Muscle layer of colon (tissue), 2 donors: ENCODE measurements around the gene NPAS2.

Source experiments
- H3K27ac ChIP-seq: one replicate; pipeline ENCODE4 v1.7.0; 2013; ENCODE audit warnings: low read depth, mild to moderate bottlenecking, low read length, moderate library complexity
- H3K27me3 ChIP-seq, 2 donors: one replicate each; pipeline ENCODE4 v1.7.0; 2013; ENCODE audit warnings: low read length in 2 of 2, mild to moderate bottlenecking in 2 of 2; ENCODE audit not compliant: insufficient read depth in 2 of 2, control insufficient read depth in 1 of 2
- H3K36me3 ChIP-seq: one replicate; pipeline ENCODE4 v1.7.0; 2013; ENCODE audit warnings: mild to moderate bottlenecking, low read length; ENCODE audit not compliant: insufficient read depth
- H3K4me1 ChIP-seq: one replicate; pipeline ENCODE4 v1.7.0; 2013; ENCODE audit warnings: mild to moderate bottlenecking, low read length; ENCODE audit not compliant: insufficient read depth
- H3K4me3 ChIP-seq, 2 donors: one replicate each; pipeline ENCODE4 v1.7.0; 2013; ENCODE audit warnings: low read length in 2 of 2, low read depth in 1 of 2, mild to moderate bottlenecking in 1 of 2, moderate library complexity in 1 of 2
- H3K9ac ChIP-seq: one replicate; pipeline ENCODE4 v1.7.0; 2013; ENCODE audit warnings: low read length
- H3K9me3 ChIP-seq: one replicate; pipeline ENCODE4 v1.7.0; 2013; ENCODE audit warnings: mild to moderate bottlenecking, low read length
- donor health status: abdominal sarcoma.
- donor health status: Adenocarcinoma of cecum.

NPAS2 gene

DNA sequence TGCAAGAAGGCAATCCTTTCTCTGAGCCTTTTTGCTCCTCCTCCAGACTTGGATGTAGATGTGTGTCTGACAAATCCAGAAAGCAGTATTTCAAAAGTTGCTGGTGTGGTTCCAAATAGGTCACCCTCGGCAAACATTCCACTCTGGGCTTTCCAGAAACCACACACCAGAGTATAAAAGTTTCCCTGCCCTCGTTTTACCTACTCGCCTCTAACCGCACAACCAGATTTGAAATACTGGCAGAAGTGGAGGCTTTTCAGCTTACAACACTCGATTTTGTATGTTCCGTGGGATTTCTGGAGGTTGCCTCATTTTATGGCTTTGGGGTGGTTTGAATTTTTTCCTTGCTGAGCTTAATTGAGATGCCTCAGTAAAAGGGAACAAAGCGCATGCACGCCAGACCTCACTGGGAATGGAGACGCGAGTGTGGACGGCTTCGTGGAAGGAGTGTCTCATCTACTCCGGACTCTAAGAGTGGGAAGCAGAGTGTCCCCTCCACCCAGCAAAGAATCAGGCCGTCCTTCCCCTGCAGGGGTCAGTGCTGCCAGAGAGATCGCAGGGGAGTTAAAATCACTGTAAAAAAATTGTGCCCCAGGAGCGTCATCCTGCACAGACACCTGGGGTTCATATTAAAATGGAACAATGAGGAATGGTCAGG, 138.2 kb downstream of the NPAS2 start:
- H3K4me3 ChIP-seq = no peak overlapping the region
- no peaks in the 10 kb centered on the region for H3K27me3 ChIP-seq
- no peak overlapping the region for H3K9ac ChIP-seq

DNA sequence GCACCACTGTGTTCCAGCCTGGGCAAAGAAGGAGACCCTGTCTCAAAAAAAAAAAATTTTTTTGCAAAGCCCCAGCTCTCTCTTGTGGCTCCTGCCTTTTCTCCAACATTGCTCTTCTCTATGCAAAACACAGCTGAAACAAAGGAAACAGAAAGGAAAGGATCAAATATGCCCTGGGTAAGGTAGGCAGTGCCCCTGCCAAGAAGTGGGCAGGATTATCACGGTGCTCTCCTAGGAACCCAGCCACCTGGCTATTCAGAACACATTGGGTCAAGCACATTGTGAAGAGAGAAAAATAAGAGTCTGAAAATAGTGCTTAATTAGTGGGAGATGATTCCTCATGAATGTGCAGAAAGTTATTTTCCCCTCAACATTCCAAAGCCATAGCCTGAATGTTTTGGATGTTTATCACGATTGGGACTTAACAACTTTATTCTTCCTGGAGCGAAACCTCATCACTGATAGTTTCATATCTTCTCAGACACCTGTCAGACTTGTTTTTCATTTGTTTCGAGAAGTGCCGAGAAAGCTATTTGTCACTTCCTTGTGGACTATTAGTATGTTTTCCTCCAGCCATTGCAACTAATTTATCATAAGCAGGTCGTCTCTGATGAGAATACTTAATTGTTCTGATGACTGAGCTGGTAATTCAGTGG, 139.4 kb downstream of the NPAS2 start:
- H3K36me3 ChIP-seq = no peaks in the 10 kb centered on the region

More for the DNA sequence above, 138.2 kb downstream of the NPAS2 start:
- Histone ChIP-seq H3K27ac (no peak overlapping the region), H3K4me1 (peaks cover 7% of the 10 kb centered on the region), H3K36me3 (no peaks in the 10 kb centered on the region), H3K9me3 (no peaks in the 10 kb centered on the region)

DNA sequence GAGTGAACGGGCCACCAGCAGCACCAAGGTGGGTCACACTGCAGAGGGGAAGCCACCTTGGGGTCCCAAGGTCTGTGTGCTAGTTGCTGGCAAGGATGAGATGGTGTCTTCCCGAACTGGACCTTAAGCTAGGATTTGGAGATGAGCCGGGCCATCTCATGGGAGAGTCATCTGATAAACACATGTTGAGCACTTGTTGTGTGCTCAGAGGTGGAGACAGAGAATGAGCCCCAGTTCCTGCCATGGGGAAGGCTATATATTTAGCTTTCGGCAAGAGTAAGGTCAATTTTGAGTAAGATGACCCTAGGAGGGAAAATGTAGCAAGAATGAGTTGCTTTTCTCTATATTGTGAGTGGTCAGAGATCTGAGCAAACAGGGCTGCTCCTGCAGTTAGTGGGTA, 140.7 kb downstream of the NPAS2 start:
- Histone ChIP-seq H3K4me3 (no peak overlapping the region), H3K27me3 (no peaks in the 10 kb centered on the region), H3K36me3 (peaks cover 4% of the 10 kb centered on the region), H3K27ac (no peak overlapping the region), H3K9ac (no peak overlapping the region), H3K9me3 (no peaks in the 10 kb centered on the region), H3K4me1 (peaks cover 7% of the 10 kb centered on the region)

More for the DNA sequence above, 139.4 kb downstream of the NPAS2 start:
- no peaks in the 10 kb centered on the region for H3K9me3 ChIP-seq
- peaks cover 7% of the 10 kb centered on the region for H3K4me1 ChIP-seq
- H3K9ac ChIP-seq = no peak overlapping the region
- no peaks in the 10 kb centered on the region for H3K27me3 ChIP-seq
- H3K4me3 ChIP-seq = no peak overlapping the region
- no peak overlapping the region for H3K27ac ChIP-seq

DNA sequence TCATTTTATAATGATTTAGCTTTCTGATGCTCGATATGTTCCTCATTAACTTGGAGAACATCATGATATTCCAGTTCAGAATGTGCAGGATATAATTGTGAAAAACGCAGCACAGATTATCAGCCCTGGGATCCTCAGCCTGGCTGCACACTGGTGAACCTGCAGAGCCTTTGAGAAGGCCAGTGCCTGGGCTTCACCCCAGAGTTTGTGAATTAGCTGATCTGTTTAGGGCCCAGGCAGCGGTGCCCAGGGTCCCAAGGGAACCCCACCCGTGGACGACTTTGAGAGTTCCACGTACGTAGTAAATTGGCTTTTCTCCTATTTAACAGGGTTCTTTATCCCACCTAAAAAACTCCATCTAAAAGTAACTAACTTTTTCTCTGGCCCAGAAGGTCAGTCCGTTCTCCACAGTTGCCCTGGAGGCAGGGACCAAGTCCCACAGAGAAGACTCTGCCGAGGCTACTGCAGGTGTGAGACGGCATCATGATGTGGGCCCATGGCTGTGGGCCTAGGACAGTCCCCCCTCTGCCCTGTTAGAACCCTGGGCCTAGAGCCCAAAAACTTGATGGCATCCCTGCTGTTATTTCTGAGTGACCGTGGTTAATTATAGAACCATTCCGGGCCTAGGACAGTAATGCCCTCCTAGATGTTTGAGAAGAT, 142.6 kb downstream of the NPAS2 start:
- peaks cover 4% of the 10 kb centered on the region for H3K36me3 ChIP-seq
- no peaks in the 10 kb centered on the region for H3K9me3 ChIP-seq
- H3K9ac ChIP-seq = no peak overlapping the region
- H3K27ac ChIP-seq = no peak overlapping the region
- peaks cover 7% of the 10 kb centered on the region for H3K4me1 ChIP-seq
- H3K27me3 ChIP-seq = no peaks in the 10 kb centered on the region
- H3K4me3 ChIP-seq = no peak overlapping the region

DNA sequence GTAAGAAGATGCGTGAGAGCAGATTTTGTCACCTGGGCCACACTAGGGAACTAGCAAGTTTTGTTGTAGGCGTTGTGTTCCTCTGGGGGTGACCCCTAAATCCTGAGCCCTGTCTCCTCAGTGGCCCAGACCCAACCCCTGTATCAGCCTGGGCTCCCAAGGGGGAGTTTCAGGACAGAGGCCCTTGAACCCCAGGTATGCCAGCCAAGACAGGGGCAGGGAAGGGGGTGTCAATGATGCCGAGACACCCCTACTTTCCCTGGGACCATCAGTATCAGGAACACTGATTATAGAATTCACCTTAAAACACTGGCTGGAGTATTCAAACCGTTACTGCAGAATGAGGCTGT, 143.1 kb downstream of the NPAS2 start:
- H3K9ac ChIP-seq = no peak overlapping the region
- no peak overlapping the region for H3K4me3 ChIP-seq
- no peak overlapping the region for H3K27ac ChIP-seq

DNA sequence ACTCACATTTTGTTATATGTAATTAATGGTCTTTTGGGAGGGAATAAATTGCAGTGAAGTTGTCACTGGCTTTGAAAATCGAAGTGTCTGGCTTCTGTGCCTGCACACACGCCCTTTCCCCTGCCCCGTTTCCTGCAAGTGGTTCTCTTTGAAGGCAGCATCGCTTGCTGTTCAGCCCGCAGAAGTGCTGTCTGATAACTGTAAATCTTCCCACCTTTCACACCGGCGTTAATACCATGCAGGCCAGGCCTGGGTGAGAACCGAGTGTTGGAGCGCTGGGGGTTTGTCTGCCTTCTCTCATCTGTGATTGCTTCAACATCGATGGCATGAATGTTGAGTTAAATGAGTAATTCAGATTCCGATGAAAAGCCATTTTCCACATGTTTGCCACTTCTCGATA, 144.3 kb downstream of the NPAS2 start:
- Histone ChIP-seq H3K27ac (no peak overlapping the region), H3K27me3 (no peaks in the 10 kb centered on the region), H3K4me3 (no peak overlapping the region), H3K4me1 (no peaks in the 10 kb centered on the region), H3K36me3 (peaks cover 4% of the 10 kb centered on the region), H3K9me3 (no peaks in the 10 kb centered on the region), H3K9ac (no peak overlapping the region)

More for the DNA sequence above, 143.1 kb downstream of the NPAS2 start:
- H3K9me3 ChIP-seq = no peaks in the 10 kb centered on the region
- peaks cover 4% of the 10 kb centered on the region for H3K36me3 ChIP-seq
- no peaks in the 10 kb centered on the region for H3K27me3 ChIP-seq
- H3K4me1 ChIP-seq = peaks cover 6% of the 10 kb centered on the region

DNA sequence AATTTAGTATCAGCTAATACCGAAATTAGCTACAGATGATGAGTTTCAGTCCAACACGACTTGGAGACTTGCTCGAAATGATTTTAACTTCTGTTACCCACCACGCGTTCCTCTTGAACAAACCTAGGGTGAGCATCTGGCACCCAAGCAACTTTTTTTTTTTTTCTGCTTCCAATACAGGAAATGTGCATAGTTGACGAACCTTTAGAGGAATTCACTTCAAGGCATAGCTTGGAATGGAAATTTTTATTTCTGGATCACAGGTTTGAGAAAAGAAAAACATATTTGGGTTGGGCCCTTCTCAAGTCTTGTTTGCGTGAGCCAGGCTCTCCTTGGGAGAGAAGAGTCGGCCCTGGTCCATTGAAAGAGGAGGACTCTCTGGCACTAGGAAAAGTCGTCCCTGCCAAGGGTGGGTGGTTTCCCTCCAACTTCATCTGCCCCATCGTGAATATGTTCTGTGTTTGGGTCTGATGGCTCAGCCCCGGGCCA, 144.8 kb downstream of the NPAS2 start:
- Histone ChIP-seq H3K27me3 (no peaks in the 10 kb centered on the region), H3K27ac (no peak overlapping the region), H3K9me3 (no peaks in the 10 kb centered on the region), H3K9ac (no peak overlapping the region), H3K4me1 (no peaks in the 10 kb centered on the region), H3K36me3 (peaks cover 6% of the 10 kb centered on the region), H3K4me3 (no peak overlapping the region)

DNA sequence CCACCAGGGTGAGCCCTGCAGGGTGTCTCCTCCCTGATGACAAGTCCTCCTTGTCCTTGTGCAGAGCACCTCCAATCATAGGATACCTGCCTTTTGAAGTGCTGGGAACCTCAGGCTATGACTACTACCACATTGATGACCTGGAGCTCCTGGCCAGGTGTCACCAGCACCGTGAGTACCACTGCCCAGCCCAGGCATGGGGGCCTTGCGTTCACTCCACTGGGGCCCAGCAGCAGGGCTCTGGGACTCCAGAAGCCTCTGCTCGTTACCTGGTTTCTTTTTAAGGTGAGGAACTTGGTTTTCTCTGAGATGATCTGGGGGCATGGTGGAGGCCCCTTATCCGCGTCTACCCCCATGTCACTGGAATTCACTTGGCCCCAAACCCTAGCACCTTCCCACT, 145.7 kb downstream of the NPAS2 start:
- Histone ChIP-seq H3K4me3 (no peak overlapping the region), H3K9me3 (no peaks in the 10 kb centered on the region), H3K36me3 (peaks cover 9% of the 10 kb centered on the region), H3K9ac (no peak overlapping the region), H3K4me1 (no peaks in the 10 kb centered on the region), H3K27me3 (no peaks in the 10 kb centered on the region), H3K27ac (no peak overlapping the region)

DNA sequence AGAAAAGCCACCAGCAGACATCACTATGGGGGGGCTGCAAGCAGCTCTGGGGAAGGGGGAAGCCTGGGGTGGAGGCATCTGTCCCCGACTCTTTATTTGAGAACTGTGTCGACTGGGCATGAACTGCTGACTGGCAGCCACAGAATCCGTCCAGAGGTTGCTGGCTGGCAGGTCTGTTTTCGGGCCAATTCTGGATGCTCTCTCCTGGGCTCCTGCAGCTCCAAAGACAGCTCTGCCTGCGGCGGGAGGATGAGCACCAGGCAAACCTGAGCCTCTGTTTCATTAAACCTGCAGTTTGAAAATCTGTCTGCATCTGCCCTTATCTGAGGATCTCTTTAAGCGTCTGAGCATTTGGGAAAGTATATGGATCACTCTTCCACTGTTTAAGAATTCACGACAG, 147.8 kb downstream of the NPAS2 start:
- Histone ChIP-seq H3K4me3 (no peak overlapping the region), H3K27ac (no peak overlapping the region), H3K27me3 (no peaks in the 10 kb centered on the region)

DNA sequence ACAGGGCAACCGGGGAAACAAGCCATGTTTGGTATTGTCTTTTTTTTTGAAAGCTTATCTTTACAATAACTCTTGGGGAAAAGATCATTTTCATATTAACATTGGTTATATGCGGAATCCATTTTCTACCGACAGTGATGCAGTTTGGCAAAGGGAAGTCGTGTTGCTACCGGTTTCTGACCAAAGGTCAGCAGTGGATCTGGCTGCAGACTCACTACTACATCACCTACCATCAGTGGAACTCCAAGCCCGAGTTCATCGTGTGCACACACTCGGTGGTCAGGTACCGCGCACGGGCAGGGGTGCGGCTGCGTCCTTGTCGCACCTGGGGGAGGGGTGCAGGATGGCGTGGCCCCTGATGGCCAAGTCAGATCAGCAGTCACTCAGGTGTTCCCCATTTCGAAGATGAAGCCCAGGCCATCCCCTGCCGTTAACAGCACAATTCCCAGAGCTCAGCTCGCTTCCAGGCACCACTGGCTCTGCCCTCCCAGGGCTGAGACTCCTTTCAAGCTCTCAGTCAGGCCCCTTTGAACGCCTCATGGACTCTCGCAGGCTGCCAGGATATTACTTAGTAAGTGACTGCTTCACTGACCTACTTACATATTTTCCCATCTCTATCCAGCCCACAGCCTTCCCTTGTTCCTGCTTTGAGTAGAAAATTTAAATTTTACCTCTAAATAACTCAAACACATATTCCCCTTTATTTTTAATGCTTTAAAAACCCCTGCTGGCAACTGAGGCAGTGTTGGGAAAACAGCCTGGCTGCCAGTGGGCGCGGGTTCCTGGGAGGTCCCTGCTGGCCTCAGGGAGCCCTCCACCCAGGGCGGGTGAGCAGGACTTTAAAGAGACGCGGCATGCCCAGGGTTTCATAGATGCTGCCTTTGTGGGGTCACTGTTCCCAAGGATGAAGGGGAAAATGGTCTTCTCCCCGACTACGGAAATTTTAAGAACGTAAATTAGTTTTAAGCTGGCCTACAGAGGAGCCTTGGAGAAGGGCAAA, 148.5 kb downstream of the NPAS2 start:
- no peak overlapping the region for H3K9ac ChIP-seq
- no peaks in the 10 kb centered on the region for H3K4me1 ChIP-seq
- peaks cover 9% of the 10 kb centered on the region for H3K36me3 ChIP-seq
- H3K27me3 ChIP-seq = no peaks in the 10 kb centered on the region
- H3K4me3 ChIP-seq = no peak overlapping the region
- H3K9me3 ChIP-seq = no peaks in the 10 kb centered on the region
- no peak overlapping the region for H3K27ac ChIP-seq

More for the DNA sequence above, 147.8 kb downstream of the NPAS2 start:
- H3K4me1 ChIP-seq = no peaks in the 10 kb centered on the region
- no peaks in the 10 kb centered on the region for H3K9me3 ChIP-seq
- peaks cover 9% of the 10 kb centered on the region for H3K36me3 ChIP-seq
- no peak overlapping the region for H3K9ac ChIP-seq

DNA sequence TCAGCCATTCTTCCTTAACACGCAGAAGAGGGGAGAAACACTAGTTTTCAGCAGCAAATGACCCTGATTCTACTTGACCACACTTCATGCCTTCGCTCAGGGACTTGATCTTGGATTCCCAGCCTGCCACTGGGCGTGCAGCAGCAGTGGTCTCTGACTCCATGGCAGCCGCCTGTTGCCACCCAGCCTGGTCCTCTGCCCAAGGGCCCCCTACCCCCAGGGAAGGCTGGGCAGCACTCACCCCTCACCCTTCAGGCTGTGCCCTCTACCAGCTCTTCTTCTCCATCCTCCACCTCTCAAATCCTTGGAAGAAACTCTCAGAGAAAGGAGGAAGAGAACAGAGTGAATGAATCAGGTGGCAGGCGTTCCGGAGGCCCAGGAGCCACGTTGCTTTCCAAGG, 150.1 kb downstream of the NPAS2 start:
- no peaks in the 10 kb centered on the region for H3K9me3 ChIP-seq
- H3K4me3 ChIP-seq = no peak overlapping the region
- no peak overlapping the region for H3K9ac ChIP-seq
- H3K4me1 ChIP-seq = no peaks in the 10 kb centered on the region
- H3K27ac ChIP-seq = no peak overlapping the region
- peaks cover 9% of the 10 kb centered on the region for H3K36me3 ChIP-seq
- H3K27me3 ChIP-seq = no peaks in the 10 kb centered on the region
